Measurements from ENCODE around the gene RETREG2. TPM values are rescaled to one million over a fixed set of nuclear protein-coding genes. Genes with fewer than 3 reads are reported as not detected.
"Not testable (repeated sequence)": the region's sequence is repeated elsewhere in the genome, so short reads cannot be mapped to it uniquely, and the experiment has no call there.

Gene RETREG2
- total RNA-seq, 3 donors from 2014 or later (not counting 1 experiment from before 2014, with no cell fraction given) = 77.0 to 81.9 (median 79.0) TPM

- intact Hi-C loops (cut with micrococcal nuclease) = no loop called here
- Histone ChIP-seq H3K4me1 (ENCODE audit: control insufficient read depth, insufficient read depth, low read length) (peaks cover 11% of the 10 kb centered on the region), H3K27me3 (ENCODE audit: control insufficient read depth, insufficient read depth, low read length) (no peaks in the 10 kb centered on the region), H3K9me3 (ENCODE audit: control insufficient read depth, insufficient read depth, low read length) (no peaks in the 10 kb centered on the region), H3K36me3 (ENCODE audit: control insufficient read depth, insufficient read depth, low read length) (no peaks in the 10 kb centered on the region), H3K4me3 (ENCODE audit: low read length) (no peak overlapping the region), H3K27ac (ENCODE audit: low read length) (peak overlapping the region; percentile 18)
- no peak overlapping the region for H3K4me3 Mint-ChIP-seq
- H3K9me3 Mint-ChIP-seq = no peaks in the 10 kb centered on the region
- DNase-seq = peak in 1 of 2 donors; percentile 1
- ATAC-seq = no peak
- peaks cover 0 to 7% of the 10 kb centered on the region in 2 donors for H3K27me3 Mint-ChIP-seq (ENCODE audit: low read depth in 2 of 2)
- H3K36me3 Mint-ChIP-seq = no peaks in the 10 kb centered on the region
- peak overlapping the region in 1 of 2 donors; percentile 86 for H3K27ac Mint-ChIP-seq
- TF ChIP-seq, protein P1, sequence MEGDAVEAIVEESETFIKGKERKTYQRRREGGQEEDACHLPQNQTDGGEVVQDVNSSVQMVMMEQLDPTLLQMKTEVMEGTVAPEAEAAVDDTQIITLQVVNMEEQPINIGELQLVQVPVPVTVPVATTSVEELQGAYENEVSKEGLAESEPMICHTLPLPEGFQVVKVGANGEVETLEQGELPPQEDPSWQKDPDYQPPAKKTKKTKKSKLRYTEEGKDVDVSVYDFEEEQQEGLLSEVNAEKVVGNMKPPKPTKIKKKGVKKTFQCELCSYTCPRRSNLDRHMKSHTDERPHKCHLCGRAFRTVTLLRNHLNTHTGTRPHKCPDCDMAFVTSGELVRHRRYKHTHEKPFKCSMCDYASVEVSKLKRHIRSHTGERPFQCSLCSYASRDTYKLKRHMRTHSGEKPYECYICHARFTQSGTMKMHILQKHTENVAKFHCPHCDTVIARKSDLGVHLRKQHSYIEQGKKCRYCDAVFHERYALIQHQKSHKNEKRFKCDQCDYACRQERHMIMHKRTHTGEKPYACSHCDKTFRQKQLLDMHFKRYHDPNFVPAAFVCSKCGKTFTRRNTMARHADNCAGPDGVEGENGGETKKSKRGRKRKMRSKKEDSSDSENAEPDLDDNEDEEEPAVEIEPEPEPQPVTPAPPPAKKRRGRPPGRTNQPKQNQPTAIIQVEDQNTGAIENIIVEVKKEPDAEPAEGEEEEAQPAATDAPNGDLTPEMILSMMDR (IDR thresholded peaks at IDR 0.05) = no peak
- 95% methylated on average over 11 of the region's 12 CpGs for WGBS (ENCODE audit: insufficient coverage)
- H3K4me1 Mint-ChIP-seq = peaks cover 5 to 15% of the 10 kb centered on the region in 2 donors
Observed at GRCh38 chr2:219199470-219200211, 21.6 kb downstream of the RETREG2 start.

- peaks cover 5 to 15% of the 10 kb centered on the region in 2 donors for H3K4me1 Mint-ChIP-seq
- H3K9me3 Mint-ChIP-seq; ATAC-seq; H3K36me3 ChIP-seq (ENCODE audit: control insufficient read depth, insufficient read depth, low read length); H3K27me3 ChIP-seq (ENCODE audit: control insufficient read depth, insufficient read depth, low read length); H3K36me3 Mint-ChIP-seq; H3K27me3 Mint-ChIP-seq (ENCODE audit: low read depth in 2 of 2); H3K9me3 ChIP-seq (ENCODE audit: control insufficient read depth, insufficient read depth, low read length); intact Hi-C loops (cut with micrococcal nuclease): not testable (repeated sequence)
- H3K4me3 Mint-ChIP-seq = peak overlapping the region; percentile 84
- Histone ChIP-seq H3K27ac (ENCODE audit: low read length) (peak overlapping the region; percentile 63), H3K4me1 (ENCODE audit: control insufficient read depth, insufficient read depth, low read length) (peaks cover 12% of the 10 kb centered on the region), H3K4me3 (ENCODE audit: low read length) (peak overlapping the region; percentile 18)
- DNase-seq = peak; percentile 28 to 63
- 58% methylated on average over 23 of the region's 26 CpGs for WGBS (ENCODE audit: insufficient coverage)
- peak overlapping the region; percentile 85 to 86 for H3K27ac Mint-ChIP-seq
Observed at GRCh38 chr2:219200502-219201326, 22.6 kb downstream of the RETREG2 start.

DNA sequence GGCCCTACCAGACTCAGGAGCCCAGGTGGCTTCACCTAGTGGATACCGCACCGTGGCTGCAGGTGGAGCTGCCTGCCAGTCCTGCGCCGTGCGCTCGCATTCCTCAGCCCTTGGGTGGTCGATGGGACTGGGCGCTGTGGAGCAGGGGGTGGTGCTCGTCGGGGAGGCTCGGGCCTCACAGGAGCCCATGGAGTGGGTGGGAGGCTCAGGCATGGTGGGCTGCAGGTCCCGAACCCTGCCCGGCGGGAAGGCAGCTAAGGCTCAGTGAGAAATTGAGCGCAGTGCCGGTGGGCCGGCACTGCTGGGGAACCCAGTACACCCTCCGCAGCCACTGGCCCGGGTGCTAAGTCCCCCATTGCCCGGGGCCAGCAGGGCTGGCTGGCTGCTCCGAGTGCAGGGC lies 23.3 kb downstream of the RETREG2 start:
- H3K27me3 ChIP-seq (ENCODE audit: control insufficient read depth, insufficient read depth, low read length); H3K4me3 Mint-ChIP-seq; H3K27me3 Mint-ChIP-seq (ENCODE audit: low read depth in 2 of 2); H3K36me3 ChIP-seq (ENCODE audit: control insufficient read depth, insufficient read depth, low read length); H3K4me3 ChIP-seq (ENCODE audit: low read length); H3K9me3 Mint-ChIP-seq; intact Hi-C loops (cut with micrococcal nuclease); H3K27ac ChIP-seq (ENCODE audit: low read length); H3K9me3 ChIP-seq (ENCODE audit: control insufficient read depth, insufficient read depth, low read length); H3K36me3 Mint-ChIP-seq; H3K27ac Mint-ChIP-seq; ATAC-seq: not testable (repeated sequence)
- peak in 1 of 2 donors; percentile 0 for DNase-seq
- peaks cover 10 to 20% of the 10 kb centered on the region in 2 donors for H3K4me1 Mint-ChIP-seq
- 93% methylated on average over 21 of the region's 21 CpGs for WGBS (ENCODE audit: insufficient coverage)
- H3K4me1 ChIP-seq (ENCODE audit: control insufficient read depth, insufficient read depth, low read length) = peaks cover 18% of the 10 kb centered on the region

DNA sequence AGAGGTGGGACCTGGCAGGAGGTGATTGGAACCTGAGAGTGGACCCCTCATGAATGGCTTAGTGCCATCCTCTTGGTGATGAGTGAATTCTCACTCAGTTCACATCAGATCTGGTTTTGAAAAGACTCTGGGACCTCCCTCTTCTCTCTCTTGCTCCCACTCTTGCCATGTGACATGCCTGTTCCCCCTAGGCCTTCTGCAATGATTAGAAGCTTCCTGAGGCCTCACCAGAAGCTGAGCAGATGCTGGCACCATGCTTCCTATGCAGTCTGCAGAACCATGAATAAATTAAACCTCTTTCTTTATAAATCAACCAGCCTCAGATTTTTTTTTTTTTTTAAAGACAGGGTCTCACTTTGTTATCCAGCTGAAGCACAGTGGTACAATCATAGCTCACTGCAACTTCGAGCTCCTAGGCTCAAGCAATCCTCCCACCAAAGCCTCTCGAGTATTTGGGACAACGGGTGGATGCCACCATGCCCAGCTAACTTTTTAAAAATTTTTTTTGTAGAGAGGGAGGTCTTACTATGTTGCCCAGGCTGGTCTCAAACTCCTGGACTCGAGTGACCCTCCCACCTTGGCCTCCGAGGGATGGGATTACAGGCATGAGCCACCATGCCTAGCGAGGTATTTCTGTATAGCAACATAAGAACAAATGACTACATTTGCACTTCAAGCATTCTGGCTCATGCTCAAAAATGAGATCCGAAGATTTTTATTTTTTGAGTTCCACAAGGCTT lies 26.5 kb downstream of the RETREG2 start:
- H3K9me3 ChIP-seq (ENCODE audit: control insufficient read depth, insufficient read depth, low read length) = no peaks in the 10 kb centered on the region
- H3K9me3 Mint-ChIP-seq = no peaks in the 10 kb centered on the region
- peaks cover 20 to 28% of the 10 kb centered on the region in 2 donors for H3K4me1 Mint-ChIP-seq
- H3K27me3 ChIP-seq (ENCODE audit: control insufficient read depth, insufficient read depth, low read length) = no peaks in the 10 kb centered on the region
- ATAC-seq (no peak), DNase-seq (peak in 1 of 2 donors; percentile 1)
- TF ChIP-seq, protein P1 (IDR thresholded peaks at IDR 0.05) = no peak
- no peak overlapping the region for H3K4me3 ChIP-seq (ENCODE audit: low read length)
- H3K36me3 Mint-ChIP-seq = no peaks in the 10 kb centered on the region
- no peak overlapping the region for H3K4me3 Mint-ChIP-seq
- peaks cover 41% of the 10 kb centered on the region for H3K4me1 ChIP-seq (ENCODE audit: control insufficient read depth, insufficient read depth, low read length)
- H3K27ac ChIP-seq (ENCODE audit: low read length) = no peak overlapping the region
- intact Hi-C loops (cut with micrococcal nuclease) = no loop called here
- peaks cover 0 to under 1% of the 10 kb centered on the region in 2 donors for H3K27me3 Mint-ChIP-seq (ENCODE audit: low read depth in 2 of 2)
- 97% methylated on average over 7 of the region's 7 CpGs for WGBS (ENCODE audit: insufficient coverage)
- H3K36me3 ChIP-seq (ENCODE audit: control insufficient read depth, insufficient read depth, low read length) = peaks cover 17% of the 10 kb centered on the region
- H3K27ac Mint-ChIP-seq = peak overlapping the region in 1 of 2 donors; percentile 92
